Colonic mucosa (tissue), 4 donors: ENCODE data around the gene KRT74. TPM values are rescaled to one million over a fixed set of nuclear protein-coding genes. Genes with fewer than 3 reads are reported as not detected.

Experiments used
- DNase-seq: peaks from one replicate; pipeline ENCODE4 v3.0.0-alpha.2; 2020
- H3K27ac ChIP-seq: fragments of 200-600 bp; one replicate; pipeline ENCODE4 v1.8.0; 2021
- H3K27me3 ChIP-seq: fragments of 200-600 bp; one replicate; pipeline ENCODE4 v1.8.0; 2021
- H3K36me3 ChIP-seq: fragments of 200-600 bp; one replicate; pipeline ENCODE4 v1.8.0; 2021
- H3K4me1 ChIP-seq: fragments of 200-600 bp; one replicate; pipeline ENCODE4 v1.8.0; 2021; ENCODE audit warnings: mild to moderate bottlenecking
- H3K4me3 ChIP-seq: fragments of 200-600 bp; one replicate; pipeline ENCODE4 v1.8.0; 2021
- H3K9ac ChIP-seq, 2 donors: one replicate each; pipeline ENCODE4 v1.7.0; 2013; ENCODE audit warnings: control low read depth in 2 of 2, low read depth in 2 of 2, low read length in 2 of 2
- H3K9me3 ChIP-seq: fragments of 200-600 bp; one replicate; pipeline ENCODE4 v1.8.0; 2021
- CTCF ChIP-seq: fragments of 200-600 bp; IDR thresholded peaks from one replicate; pipeline ENCODE4 v1.8.0; 2022; ENCODE audit warnings: antibody characterized with exemption, mild to moderate bottlenecking
- intact Hi-C: fragments of 100-400 bp; cut with DNase I; formaldehyde crosslinking; loops from one replicate; pipeline ENCODE4 v1.14.1; 2022
- total RNA-seq, 2 donors: library from RNA; stranded (reverse); fragmentation: NEBNext Ultra II Directional in 1 of 2; extraction: Animal tissue kit (Norgen Biotek cat#: 25700) in 1 of 2; gene quantifications; one replicate each; pipeline ENCODE4 v1.2.1, GENCODE V29; 2021
- donor health status: healthy.
- donor health status: DM: no; HTN: no; CAD: no.
- donor health status: DM: no; HTN: no; CAD: no.

KRT74 gene
- total RNA-seq, 2 donors from 2014 or later: not detected

- TF ChIP-seq CTCF: no peak
- no peak overlapping the region for H3K4me3 ChIP-seq
- H3K27me3 ChIP-seq: no peaks in the 10 kb centered on the region
- H3K9me3 ChIP-seq: no peaks in the 10 kb centered on the region
- H3K4me1 ChIP-seq: no peaks in the 10 kb centered on the region
- no peaks in the 10 kb centered on the region for H3K36me3 ChIP-seq
- H3K9ac ChIP-seq: no peak overlapping the region
- no peak overlapping the region for H3K27ac ChIP-seq
- intact Hi-C loops: no loop called here
- no peak for DNase-seq
These were observed 2.3 kb upstream of the KRT74 start for GRCh38 chr12:52575948-52576347.

DNA sequence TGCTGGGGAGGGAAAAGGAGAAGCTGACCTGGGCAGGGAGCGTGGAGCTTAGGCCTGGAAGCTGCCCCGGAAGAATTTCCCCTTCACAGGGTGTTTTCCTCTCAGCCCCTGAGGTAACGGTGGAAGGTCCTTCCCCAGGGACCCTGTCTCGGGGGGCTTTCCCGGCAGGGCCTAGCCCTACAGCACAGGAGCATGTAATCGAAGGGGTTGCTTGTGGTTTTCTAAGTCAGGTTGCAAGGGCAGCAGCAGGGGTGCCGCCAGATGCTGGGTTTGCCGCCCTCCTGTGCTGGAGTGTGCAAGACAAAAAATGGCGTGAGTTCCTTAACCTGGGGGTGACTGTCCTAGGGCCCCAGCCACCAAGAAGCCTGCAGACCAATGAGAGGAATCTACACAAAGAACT lies 1.6 kb upstream of the KRT74 start:
- Histone ChIP-seq H3K4me1 (no peaks in the 10 kb centered on the region), H3K36me3 (no peaks in the 10 kb centered on the region)
- DNase-seq: no peak

GRCh38 chr12:52573306-52573705 lies 337 bp downstream of the KRT74 start:
- Histone ChIP-seq H3K9me3 (no peaks in the 10 kb centered on the region), H3K27ac (no peak overlapping the region), H3K4me1 (no peaks in the 10 kb centered on the region), H3K27me3 (no peaks in the 10 kb centered on the region), H3K9ac (no peak overlapping the region), H3K4me3 (no peak overlapping the region), H3K36me3 (no peaks in the 10 kb centered on the region)
- TF ChIP-seq CTCF: no peak
- no peak for DNase-seq
- intact Hi-C loops: no loop called here

More for the DNA sequence above, 1.6 kb upstream of the KRT74 start:
- intact Hi-C loops: no loop called here
- Histone ChIP-seq H3K9ac (no peak overlapping the region), H3K4me3 (no peak overlapping the region), H3K9me3 (no peaks in the 10 kb centered on the region), H3K27me3 (no peaks in the 10 kb centered on the region), H3K27ac (no peak overlapping the region)
- TF ChIP-seq CTCF: no peak

DNA sequence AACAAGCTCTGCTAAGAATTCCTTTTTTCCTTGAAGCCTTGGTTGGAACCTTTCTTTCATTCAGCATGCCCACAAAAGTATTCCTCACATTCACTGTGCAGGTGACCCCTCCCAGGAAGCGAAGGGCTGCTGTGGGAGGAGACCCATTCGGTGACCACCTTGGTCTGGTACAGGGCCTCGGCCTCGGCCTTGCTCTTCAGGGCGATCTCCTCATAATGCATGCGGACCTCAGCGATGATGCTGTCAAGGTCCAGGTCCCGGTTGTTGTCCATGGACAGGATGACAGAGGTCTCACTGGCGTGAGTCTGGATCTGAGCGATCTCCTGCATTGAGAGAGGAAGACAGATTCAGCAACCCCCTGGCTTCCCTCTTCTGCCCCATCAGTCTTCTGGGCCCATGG lies 3.1 kb downstream of the KRT74 start:
- H3K4me1 ChIP-seq: no peaks in the 10 kb centered on the region
- no peak for TF ChIP-seq CTCF
- no peak overlapping the region for H3K27ac ChIP-seq
- no peaks in the 10 kb centered on the region for H3K9me3 ChIP-seq
- no peak overlapping the region for H3K4me3 ChIP-seq
- H3K36me3 ChIP-seq: no peaks in the 10 kb centered on the region
- no peak for DNase-seq
- intact Hi-C loops: no loop called here
- H3K27me3 ChIP-seq: no peaks in the 10 kb centered on the region
- H3K9ac ChIP-seq: no peak overlapping the region

GRCh38 chr12:52568111-52568510 lies 5.5 kb downstream of the KRT74 start:
- H3K27ac ChIP-seq: no peak overlapping the region
- no peak for DNase-seq
- intact Hi-C loops: no loop called here
- no peak overlapping the region for H3K9ac ChIP-seq
- no peaks in the 10 kb centered on the region for H3K36me3 ChIP-seq
- H3K4me3 ChIP-seq: no peak overlapping the region
- H3K4me1 ChIP-seq: no peaks in the 10 kb centered on the region
- H3K27me3 ChIP-seq: no peaks in the 10 kb centered on the region
- no peaks in the 10 kb centered on the region for H3K9me3 ChIP-seq
- no peak for TF ChIP-seq CTCF

DNA sequence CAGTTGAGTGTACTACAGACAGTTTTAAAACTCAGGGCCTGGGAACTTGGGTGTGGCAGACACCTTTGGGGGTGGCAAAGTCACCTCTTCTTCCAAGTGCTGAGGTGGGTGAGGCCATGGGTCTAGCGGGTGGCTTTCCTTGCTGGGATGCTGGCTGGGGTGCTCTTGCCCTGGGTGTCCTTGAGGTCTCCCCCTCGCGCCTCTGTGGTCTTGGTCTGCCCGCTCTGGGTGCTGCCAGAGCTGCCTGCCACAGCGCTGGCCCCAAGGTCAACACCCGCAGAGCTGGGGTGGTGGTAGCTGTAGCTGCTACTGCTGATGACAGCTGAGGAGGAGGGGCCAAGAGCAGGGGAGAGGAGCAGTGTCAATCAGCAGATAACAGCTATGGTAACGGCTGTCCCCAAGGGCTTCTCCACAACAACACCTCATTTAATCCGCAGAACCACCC lies 6.8 kb downstream of the KRT74 start:
- intact Hi-C loops: no loop called here
- no peaks in the 10 kb centered on the region for H3K9me3 ChIP-seq
- no peak for DNase-seq
- TF ChIP-seq CTCF: no peak
- no peak overlapping the region for H3K4me3 ChIP-seq
- H3K27me3 ChIP-seq: no peaks in the 10 kb centered on the region
- no peaks in the 10 kb centered on the region for H3K36me3 ChIP-seq
- no peak overlapping the region for H3K9ac ChIP-seq
- H3K27ac ChIP-seq: no peak overlapping the region
- no peaks in the 10 kb centered on the region for H3K4me1 ChIP-seq
